Right atrium auricular region (tissue), 2 donors: ENCODE measurements around the gene ERVV-1. TPM values are rescaled to one million over a fixed set of nuclear protein-coding genes. Genes with fewer than 3 reads are reported as not detected.

Source experiments
- DNase-seq: peaks from one replicate; pipeline ENCODE4 v3.0.0-alpha.2; 2019; ENCODE audit warnings: low spot score
- H3K27ac ChIP-seq, 2 donors: fragments of 200-600 bp; sonication (generic); 1 replicate in 1 of 2; 2 replicates in 1 of 2; pipeline ENCODE4 v1.5.1; 2016 to 2019
- H3K27me3 ChIP-seq, 2 donors: fragments of 200-600 bp; sonication (generic); one replicate each; pipeline versions ENCODE4 v1.5.1 to v1.6.0; 2017 to 2019
- H3K36me3 ChIP-seq: fragments of 200-600 bp; sonication (generic); one replicate; pipeline ENCODE4 v1.5.1; 2016
- H3K4me1 ChIP-seq, 2 donors: fragments of 200-600 bp; sonication (generic); one replicate each; pipeline versions ENCODE4 v1.5.1 to v1.6.0; 2017 to 2019
- H3K4me3 ChIP-seq, 2 donors: fragments of 200-600 bp; sonication (generic); 1 replicate in 1 of 2; 2 replicates in 1 of 2; pipeline ENCODE4 v1.5.1; 2017 to 2019; ENCODE audit warnings: mild to moderate bottlenecking in 1 of 2, moderate library complexity in 1 of 2
- H3K9me3 ChIP-seq, 2 donors: fragments of 200-600 bp; sonication (generic); one replicate each; pipeline ENCODE4 v1.5.1; 2019
- total RNA-seq, 2 donors: library from RNA; depleted of rRNA; stranded (reverse); fragments of >200 nt; gene quantifications; one replicate each; pipeline ENCODE4 v1.1.0, GENCODE V29; 2016
- TF ChIP-seq, protein P1 (sequence below), 2 donors: fragments of 200-600 bp; sonication (generic); IDR thresholded peaks; one replicate each; pipeline ENCODE4 v1.5.1; 2019; ENCODE audit warnings: antibody characterized with exemption in 2 of 2

ERVV-1 gene
- total RNA-seq, 2 donors from 2014 or later: not detected

DNA sequence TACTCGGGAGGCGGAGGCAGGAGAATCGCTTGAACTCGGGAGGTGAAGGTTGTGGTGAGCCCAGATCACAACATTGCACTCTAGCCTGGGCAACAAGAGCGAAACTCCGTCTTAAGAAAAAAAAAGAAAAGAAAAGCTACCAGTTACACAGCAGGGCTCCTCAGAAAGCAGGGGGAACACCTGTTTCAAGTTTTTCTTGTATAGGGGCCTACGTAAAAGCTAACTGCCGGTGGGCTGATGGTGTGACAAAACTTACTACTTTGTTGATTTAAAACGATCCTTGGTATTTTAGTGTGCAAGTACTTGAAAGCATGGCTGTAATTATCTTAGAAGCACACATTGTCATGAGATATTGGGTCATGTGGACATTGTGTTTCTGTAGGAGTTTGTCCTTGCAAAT is 15.7 kb upstream of the ERVV-1 start:
- H3K4me1 ChIP-seq: no peaks in the 10 kb centered on the region
- peaks cover 0 to 5% of the 10 kb centered on the region in 2 donors for H3K9me3 ChIP-seq
- H3K27ac ChIP-seq: no peak overlapping the region
- DNase-seq: no peak
- H3K4me3 ChIP-seq: no peak overlapping the region
- H3K27me3 ChIP-seq: no peaks in the 10 kb centered on the region
- TF ChIP-seq, protein P1, sequence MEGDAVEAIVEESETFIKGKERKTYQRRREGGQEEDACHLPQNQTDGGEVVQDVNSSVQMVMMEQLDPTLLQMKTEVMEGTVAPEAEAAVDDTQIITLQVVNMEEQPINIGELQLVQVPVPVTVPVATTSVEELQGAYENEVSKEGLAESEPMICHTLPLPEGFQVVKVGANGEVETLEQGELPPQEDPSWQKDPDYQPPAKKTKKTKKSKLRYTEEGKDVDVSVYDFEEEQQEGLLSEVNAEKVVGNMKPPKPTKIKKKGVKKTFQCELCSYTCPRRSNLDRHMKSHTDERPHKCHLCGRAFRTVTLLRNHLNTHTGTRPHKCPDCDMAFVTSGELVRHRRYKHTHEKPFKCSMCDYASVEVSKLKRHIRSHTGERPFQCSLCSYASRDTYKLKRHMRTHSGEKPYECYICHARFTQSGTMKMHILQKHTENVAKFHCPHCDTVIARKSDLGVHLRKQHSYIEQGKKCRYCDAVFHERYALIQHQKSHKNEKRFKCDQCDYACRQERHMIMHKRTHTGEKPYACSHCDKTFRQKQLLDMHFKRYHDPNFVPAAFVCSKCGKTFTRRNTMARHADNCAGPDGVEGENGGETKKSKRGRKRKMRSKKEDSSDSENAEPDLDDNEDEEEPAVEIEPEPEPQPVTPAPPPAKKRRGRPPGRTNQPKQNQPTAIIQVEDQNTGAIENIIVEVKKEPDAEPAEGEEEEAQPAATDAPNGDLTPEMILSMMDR (IDR thresholded peaks at IDR 0.05): no peak
- no peaks in the 10 kb centered on the region for H3K36me3 ChIP-seq

DNA sequence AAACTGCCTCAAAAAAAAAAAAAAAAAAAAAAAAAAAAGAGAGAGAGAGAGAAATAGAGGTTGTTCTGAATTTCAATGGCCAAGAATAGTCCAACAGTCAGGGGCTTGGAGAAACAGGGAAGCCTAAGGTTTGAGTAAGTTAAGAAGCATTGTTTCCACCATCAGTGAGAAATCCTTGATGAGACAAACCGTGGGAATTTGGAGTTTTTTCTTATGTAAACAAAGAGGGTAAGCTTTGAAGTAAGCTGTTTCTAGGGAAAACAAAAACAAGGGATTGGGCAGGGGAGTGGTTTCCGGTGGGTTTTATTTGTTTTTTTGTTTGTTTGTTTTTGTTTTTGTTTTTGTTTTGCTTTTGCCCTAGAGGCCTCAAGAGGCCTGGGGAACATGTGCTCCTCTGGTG is 11.2 kb upstream of the ERVV-1 start:
- DNase-seq: no peak
- H3K4me3 ChIP-seq: no peak overlapping the region
- no peaks in the 10 kb centered on the region for H3K36me3 ChIP-seq
- TF ChIP-seq, protein P1 (IDR thresholded peaks at IDR 0.05): no peak
- H3K27ac ChIP-seq: no peak overlapping the region
- peaks cover 0 to 2% of the 10 kb centered on the region in 2 donors for H3K9me3 ChIP-seq
- no peaks in the 10 kb centered on the region for H3K4me1 ChIP-seq
- H3K27me3 ChIP-seq: no peaks in the 10 kb centered on the region

DNA sequence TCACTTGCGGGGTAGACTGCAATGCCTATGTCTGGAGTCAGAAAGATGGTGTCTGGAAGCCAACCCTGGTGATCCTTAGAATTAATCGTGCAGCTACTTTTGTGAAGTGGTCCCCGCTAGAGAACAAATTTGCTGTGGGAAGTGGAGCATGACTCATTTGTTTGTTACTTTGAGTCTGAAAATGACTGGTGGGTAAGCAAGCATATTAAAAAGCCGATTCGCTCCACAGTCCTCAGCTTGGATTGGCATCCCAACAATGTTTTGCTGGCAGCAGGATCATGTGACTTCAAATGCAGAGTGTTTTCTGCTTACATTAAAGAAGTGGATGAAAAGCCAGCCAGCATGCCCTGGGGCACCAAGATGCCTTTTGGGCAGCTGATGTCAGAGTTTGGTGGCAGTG is 9.5 kb upstream of the ERVV-1 start:
- Histone ChIP-seq H3K4me1 (no peaks in the 10 kb centered on the region), H3K27ac (no peak overlapping the region), H3K36me3 (no peaks in the 10 kb centered on the region), H3K27me3 (no peaks in the 10 kb centered on the region), H3K9me3 (no peaks in the 10 kb centered on the region), H3K4me3 (no peak overlapping the region)
- TF ChIP-seq, protein P1 (IDR thresholded peaks at IDR 0.05): no peak
- DNase-seq: no peak

DNA sequence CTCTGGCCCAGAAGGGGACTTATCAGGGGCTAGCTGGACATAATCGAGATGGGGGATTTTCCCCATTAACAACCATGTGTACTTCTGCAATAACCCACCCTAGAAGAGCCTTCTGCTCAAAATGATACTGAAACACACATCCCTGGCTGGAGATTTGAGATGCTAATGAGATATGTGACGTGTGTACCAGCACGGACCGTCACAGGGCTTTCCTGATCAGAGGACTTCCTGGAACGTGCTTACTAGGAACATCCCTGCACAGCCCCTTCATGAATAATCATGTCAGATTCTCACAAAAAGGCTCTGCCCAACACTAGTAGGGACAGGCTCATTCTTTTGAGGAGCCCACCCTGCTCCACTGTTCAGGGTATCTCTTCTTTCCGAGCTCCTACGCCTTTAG is 6.5 kb upstream of the ERVV-1 start:
- Histone ChIP-seq H3K4me3 (no peak overlapping the region), H3K4me1 (no peaks in the 10 kb centered on the region), H3K9me3 (no peaks in the 10 kb centered on the region), H3K27ac (no peak overlapping the region), H3K36me3 (no peaks in the 10 kb centered on the region), H3K27me3 (no peaks in the 10 kb centered on the region)
- DNase-seq: no peak
- TF ChIP-seq, protein P1 (IDR thresholded peaks at IDR 0.05): no peak

DNA sequence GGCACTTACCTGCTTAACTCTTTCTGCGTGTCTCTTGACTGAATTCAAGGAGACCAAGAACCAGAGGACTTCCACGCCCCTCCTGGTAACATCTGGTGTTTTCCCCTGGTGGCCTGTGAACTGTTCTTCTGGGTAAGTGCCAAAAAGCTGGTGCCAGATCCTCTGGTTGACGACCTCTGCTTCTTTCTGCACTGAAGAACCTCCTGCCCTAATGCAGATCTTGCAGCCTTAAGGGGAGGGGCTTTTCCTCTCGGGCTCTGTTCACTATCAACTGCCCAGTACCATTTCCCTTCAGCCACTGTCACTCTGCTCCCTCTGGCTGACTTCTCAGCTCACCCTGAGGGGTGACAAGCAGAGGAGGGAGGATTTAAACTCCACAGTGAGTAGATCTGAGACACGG is 6.1 kb upstream of the ERVV-1 start:
- TF ChIP-seq, protein P1 (IDR thresholded peaks at IDR 0.05): no peak
- no peak for DNase-seq
- Histone ChIP-seq H3K27me3 (no peaks in the 10 kb centered on the region), H3K4me1 (no peaks in the 10 kb centered on the region), H3K4me3 (no peak overlapping the region), H3K27ac (no peak overlapping the region), H3K36me3 (no peaks in the 10 kb centered on the region), H3K9me3 (no peaks in the 10 kb centered on the region)

DNA sequence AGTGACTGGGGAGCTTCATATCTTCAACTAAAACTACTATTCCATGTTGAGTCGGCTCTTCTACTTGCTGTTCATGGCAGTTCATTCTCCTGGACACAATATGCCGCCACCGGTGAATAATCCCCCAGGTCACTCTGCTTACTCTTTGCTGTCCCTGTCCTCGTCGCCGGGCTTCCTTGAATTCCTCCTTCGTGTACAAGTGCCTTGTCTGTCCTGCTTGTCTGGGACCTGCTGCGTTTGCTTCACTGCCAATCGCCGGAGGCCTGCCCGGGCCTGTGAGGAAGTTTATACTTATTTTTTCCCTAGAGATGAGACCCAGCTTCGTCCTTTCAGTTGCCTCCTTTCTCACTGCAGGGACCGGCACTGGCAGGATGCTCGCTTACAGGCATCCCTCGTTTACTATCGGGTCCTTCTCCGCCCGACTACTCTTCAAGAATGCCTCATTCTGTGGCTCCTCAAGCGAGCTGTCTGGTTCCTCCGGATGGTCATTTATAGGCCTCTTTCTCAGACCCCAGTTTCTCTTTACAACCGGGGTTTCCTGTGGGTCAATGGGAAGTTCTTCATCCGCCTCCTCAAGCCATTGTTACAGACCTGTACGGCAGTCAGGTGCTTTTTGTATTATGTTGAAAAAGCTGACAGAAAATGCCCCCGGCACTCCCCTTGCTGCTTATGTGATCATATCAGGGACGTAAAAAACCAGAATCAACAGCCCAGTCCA is 5.5 kb upstream of the ERVV-1 start:
- Histone ChIP-seq H3K4me3 (no peak overlapping the region), H3K4me1 (no peaks in the 10 kb centered on the region), H3K9me3 (no peaks in the 10 kb centered on the region), H3K36me3 (no peaks in the 10 kb centered on the region), H3K27ac (no peak overlapping the region), H3K27me3 (no peaks in the 10 kb centered on the region)
- no peak for DNase-seq
- TF ChIP-seq, protein P1 (IDR thresholded peaks at IDR 0.05): no peak
